Hepatocyte (in vitro differentiated cells): ENCODE data around the gene CLSTN1. TPM values are rescaled to one million over a fixed set of nuclear protein-coding genes. Genes with fewer than 3 reads are reported as not detected.

Experiments
- DNase-seq: peaks from one replicate; pipeline ENCODE4 v3.0.0-alpha.2; 2016; ENCODE audit warnings: low spot score
- H2AFZ ChIP-seq: fragments of 200-600 bp; sonication (generic); 2 replicates; pipeline ENCODE4 v1.6.0; 2016; ENCODE audit warnings: antibody characterized with exemption, mild to moderate bottlenecking
- H3K27ac ChIP-seq: fragments of 200-600 bp; sonication (generic); 2 replicates; pipeline ENCODE4 v1.5.1; 2016; ENCODE audit warnings: mild to moderate bottlenecking
- H3K27me3 ChIP-seq: fragments of 200-600 bp; sonication (generic); 2 replicates; pipeline ENCODE4 v1.6.1; 2016
- H3K36me3 ChIP-seq: fragments of 200-600 bp; sonication (generic); replicated peaks from 2 replicates; pipeline ENCODE4 v1.5.1; 2016; ENCODE audit warnings: low read depth; ENCODE audit not compliant: insufficient read depth
- H3K4me1 ChIP-seq: fragments of 200-600 bp; sonication (generic); 2 replicates; pipeline ENCODE4 v1.5.1; 2016; ENCODE audit warnings: mild to moderate bottlenecking, moderate library complexity; ENCODE audit not compliant: insufficient read depth
- H3K4me2 ChIP-seq: fragments of 200-600 bp; sonication (generic); 2 replicates; pipeline ENCODE4 v1.6.0; 2016
- H3K4me3 ChIP-seq: fragments of 200-600 bp; sonication (generic); 2 replicates; pipeline ENCODE4 v1.5.1; 2016; ENCODE audit warnings: mild to moderate bottlenecking
- H3K79me2 ChIP-seq: fragments of 200-600 bp; sonication (generic); 2 replicates; pipeline ENCODE4 v1.6.0; 2017; ENCODE audit warnings: mild to moderate bottlenecking
- H3K9me2 ChIP-seq: fragments of 200-600 bp; sonication (generic); replicated peaks from 2 replicates; pipeline ENCODE4 v1.6.0; 2017; ENCODE audit warnings: mild to moderate bottlenecking; ENCODE audit not compliant: insufficient read depth
- H3K9me3 ChIP-seq: fragments of 200-600 bp; sonication (generic); 2 replicates; pipeline ENCODE4 v1.5.1; 2016; ENCODE audit warnings: low read depth, mild to moderate bottlenecking
- H4K20me1 ChIP-seq: fragments of 200-600 bp; sonication (generic); 2 replicates; pipeline ENCODE4 v1.6.0; 2016; ENCODE audit warnings: mild to moderate bottlenecking; ENCODE audit not compliant: insufficient read depth, poor library complexity, severe bottlenecking
- EZH2 ChIP-seq: fragments of 200-600 bp; sonication (generic); IDR thresholded peaks from 2 replicates; pipeline ENCODE4 v1.6.1; 2016; ENCODE audit warnings: antibody characterized with exemption, mild to moderate bottlenecking, borderline replicate concordance
- EZH2phosphoT487 ChIP-seq: fragments of 200-600 bp; sonication (generic); IDR thresholded peaks from one replicate; pipeline ENCODE4 v1.6.1; 2018; ENCODE audit warnings: antibody characterized with exemption, mild to moderate bottlenecking, low read depth, moderate library complexity; ENCODE audit not compliant: unreplicated experiment, severe bottlenecking
- WGBS: methylation state at CpG from one replicate; pipeline ENCODE4 v1.1.6; 2016; ENCODE audit warnings: low lambda C conversion rate; ENCODE audit errors: missing lambda C conversion rate; 5-methylcytosine and 5-hydroxymethylcytosine counted together
- polyA plus RNA-seq: library from polyadenylated mRNA; unstranded; fragments of >200 nt; fragmentation: Nextera tagmentation; extraction: Ambion mirVana; gene quantifications from 2 replicates; pipeline ENCODE4 v1.2.1, GENCODE V29; 2016
- total RNA-seq: library from RNA; depleted of rRNA; stranded (reverse); fragments of >200 nt; gene quantifications from 2 replicates; pipeline ENCODE4 v1.2.3, GENCODE V29; 2014
- TF ChIP-seq, protein P1 (sequence below): fragments of 200-600 bp; sonication (generic); IDR thresholded peaks from 2 replicates; pipeline ENCODE4 v1.5.1; 2016; ENCODE audit warnings: antibody characterized with exemption, mild to moderate bottlenecking; ENCODE audit not compliant: poor library complexity

The CLSTN1 gene
- total and polyA plus RNA-seq, 2 experiments from 2014 or later: 47.7 to 74.2 TPM

- H3K4me3 ChIP-seq: no peak overlapping the region
- no peaks in the 10 kb centered on the region for H4K20me1 ChIP-seq
- 100% methylated on average over 1 of the region's 1 CpG for WGBS
- H3K36me3 ChIP-seq: no peaks in the 10 kb centered on the region
- peaks cover 1% of the 10 kb centered on the region for H3K27me3 ChIP-seq
- no peaks in the 10 kb centered on the region for H3K4me1 ChIP-seq
- no peak overlapping the region for H3K27ac ChIP-seq
- no peak overlapping the region for H3K4me2 ChIP-seq
- DNase-seq: no peak
- TF ChIP-seq, protein P1, sequence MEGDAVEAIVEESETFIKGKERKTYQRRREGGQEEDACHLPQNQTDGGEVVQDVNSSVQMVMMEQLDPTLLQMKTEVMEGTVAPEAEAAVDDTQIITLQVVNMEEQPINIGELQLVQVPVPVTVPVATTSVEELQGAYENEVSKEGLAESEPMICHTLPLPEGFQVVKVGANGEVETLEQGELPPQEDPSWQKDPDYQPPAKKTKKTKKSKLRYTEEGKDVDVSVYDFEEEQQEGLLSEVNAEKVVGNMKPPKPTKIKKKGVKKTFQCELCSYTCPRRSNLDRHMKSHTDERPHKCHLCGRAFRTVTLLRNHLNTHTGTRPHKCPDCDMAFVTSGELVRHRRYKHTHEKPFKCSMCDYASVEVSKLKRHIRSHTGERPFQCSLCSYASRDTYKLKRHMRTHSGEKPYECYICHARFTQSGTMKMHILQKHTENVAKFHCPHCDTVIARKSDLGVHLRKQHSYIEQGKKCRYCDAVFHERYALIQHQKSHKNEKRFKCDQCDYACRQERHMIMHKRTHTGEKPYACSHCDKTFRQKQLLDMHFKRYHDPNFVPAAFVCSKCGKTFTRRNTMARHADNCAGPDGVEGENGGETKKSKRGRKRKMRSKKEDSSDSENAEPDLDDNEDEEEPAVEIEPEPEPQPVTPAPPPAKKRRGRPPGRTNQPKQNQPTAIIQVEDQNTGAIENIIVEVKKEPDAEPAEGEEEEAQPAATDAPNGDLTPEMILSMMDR: no peak
- no peak for TF ChIP-seq EZH2phosphoT487
- TF ChIP-seq EZH2: no peak
- H3K9me2 ChIP-seq: no peaks in the 10 kb centered on the region
- no peaks in the 10 kb centered on the region for H3K79me2 ChIP-seq
- no peak overlapping the region for H2AFZ ChIP-seq
- H3K9me3 ChIP-seq: no peaks in the 10 kb centered on the region
Observed at GRCh38 chr1:9684801-9685200, 139.0 kb downstream of the CLSTN1 start.

- TF ChIP-seq EZH2phosphoT487 (no peak), EZH2 (no peak)
- TF ChIP-seq, protein P1: no peak
- Histone ChIP-seq H3K79me2 (no peaks in the 10 kb centered on the region), H3K9me3 (no peaks in the 10 kb centered on the region), H3K4me2 (no peak overlapping the region), H3K27me3 (no peaks in the 10 kb centered on the region), H3K9me2 (no peaks in the 10 kb centered on the region), H3K36me3 (no peaks in the 10 kb centered on the region), H3K4me3 (no peak overlapping the region), H3K4me1 (no peaks in the 10 kb centered on the region), H4K20me1 (no peaks in the 10 kb centered on the region), H2AFZ (no peak overlapping the region), H3K27ac (no peak overlapping the region)
- WGBS: 98% methylated on average over 6 of the region's 6 CpGs
- no peak for DNase-seq
Observed at GRCh38 chr1:9680828-9681227, 142.9 kb downstream of the CLSTN1 start.

DNA sequence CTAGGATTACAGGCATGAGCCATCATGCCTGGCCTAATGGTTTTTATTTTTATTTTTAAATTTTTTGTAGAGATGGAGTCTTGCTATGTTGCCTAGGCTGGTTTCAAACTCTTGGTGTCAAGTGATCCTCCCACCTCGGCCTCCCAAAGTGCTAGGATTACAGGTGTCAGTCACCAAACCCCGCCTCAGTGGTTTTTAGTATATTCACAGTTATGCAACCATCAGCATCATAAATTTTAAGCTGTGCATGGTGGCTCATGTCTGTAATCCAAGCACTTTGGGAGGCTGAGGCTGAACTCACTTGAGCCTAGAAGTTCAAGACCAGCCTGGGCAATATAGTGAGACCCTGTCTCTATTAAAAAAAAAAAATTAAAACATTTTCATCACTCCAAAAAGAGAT lies 143.7 kb downstream of the CLSTN1 start:
- Histone ChIP-seq H3K36me3 (no peaks in the 10 kb centered on the region), H3K27ac (no peak overlapping the region), H3K4me1 (no peaks in the 10 kb centered on the region), H2AFZ (no peak overlapping the region), H3K4me3 (no peak overlapping the region), H3K4me2 (no peak overlapping the region), H3K27me3 (no peaks in the 10 kb centered on the region), H4K20me1 (no peaks in the 10 kb centered on the region), H3K9me3 (no peaks in the 10 kb centered on the region), H3K79me2 (no peaks in the 10 kb centered on the region), H3K9me2 (no peaks in the 10 kb centered on the region)
- TF ChIP-seq EZH2 (no peak), EZH2phosphoT487 (no peak)
- TF ChIP-seq, protein P1: no peak
- DNase-seq: no peak
- 100% methylated on average over 2 of the region's 2 CpGs for WGBS

Other genes starting within 250 kb of the CLSTN1 start
- 3.6 and 3.7 TPM in 2 replicates for gene TMEM201, start 235.1 kb downstream of the CLSTN1 start, total RNA-seq
- gene TMEM201, start 235.1 kb downstream of the CLSTN1 start, polyA plus RNA-seq: 8.7 and 11.2 TPM in 2 replicates
- gene PIK3CD, start 172.2 kb downstream of the CLSTN1 start, total RNA-seq: 1.0 and 1.3 TPM in 2 replicates
- 1.2 and 3.2 TPM in 2 replicates for gene PIK3CD, start 172.2 kb downstream of the CLSTN1 start, polyA plus RNA-seq
- 22.8 and 25.2 TPM in 2 replicates for gene CTNNBIP1, start 86.3 kb upstream of the CLSTN1 start, total RNA-seq
- 47.2 and 49.8 TPM in 2 replicates for gene CTNNBIP1, start 86.3 kb upstream of the CLSTN1 start, polyA plus RNA-seq
- 47.6 and 48.1 TPM in 2 replicates for gene LZIC, start 119.4 kb upstream of the CLSTN1 start, total RNA-seq
- 24.2 and 25.7 TPM in 2 replicates for gene LZIC, start 119.4 kb upstream of the CLSTN1 start, polyA plus RNA-seq
- 10.2 and 23.5 TPM in 2 replicates for gene NMNAT1, start 119.5 kb upstream of the CLSTN1 start, total RNA-seq
- gene NMNAT1, start 119.5 kb upstream of the CLSTN1 start, polyA plus RNA-seq: 6.8 TPM in 2 replicates
- gene RBP7, start 173.3 kb upstream of the CLSTN1 start, total RNA-seq: 0.50 and 2.0 TPM in 2 replicates
- gene RBP7, start 173.3 kb upstream of the CLSTN1 start, polyA plus RNA-seq: 0.25 and 0.61 TPM in 2 replicates
- 32.2 and 41.1 TPM in 2 replicates for gene UBE4B, start 209.0 kb upstream of the CLSTN1 start, total RNA-seq
- 18.7 and 23.5 TPM in 2 replicates for gene UBE4B, start 209.0 kb upstream of the CLSTN1 start, polyA plus RNA-seq